ENCODE results near the gene ANKS1A.

The ANKS1A gene

GRCh38 chr6:35084041-35084491 is 195.0 kb downstream of the ANKS1A start:
- no peak overlapping the region for H3K4me3 ChIP-seq (replicated peaks; ENCODE audit: low read depth, low read length)
- DNase-seq (ENCODE audit: low read depth), result no peak
- no peak for TF ChIP-seq CTCF (IDR thresholded peaks at IDR 0.05; ENCODE audit: low read length, missing control alignments)

GRCh38 chr6:35084511-35085203 is 195.6 kb downstream of the ANKS1A start:
- TF ChIP-seq CTCF (IDR thresholded peaks at IDR 0.05; ENCODE audit: low read length, missing control alignments), result no peak
- no peak for DNase-seq (ENCODE audit: low read depth)
- H3K4me3 ChIP-seq (replicated peaks; ENCODE audit: low read depth, low read length), result no peak overlapping the region

- DNase-seq (ENCODE audit: low read depth), result no peak
- TF ChIP-seq CTCF (IDR thresholded peaks at IDR 0.05; ENCODE audit: low read length, missing control alignments), result no peak
- no peak overlapping the region for H3K4me3 ChIP-seq (replicated peaks; ENCODE audit: low read depth, low read length)
Measured at GRCh38 chr6:35085359-35086281, 196.6 kb downstream of the ANKS1A start.

DNA sequence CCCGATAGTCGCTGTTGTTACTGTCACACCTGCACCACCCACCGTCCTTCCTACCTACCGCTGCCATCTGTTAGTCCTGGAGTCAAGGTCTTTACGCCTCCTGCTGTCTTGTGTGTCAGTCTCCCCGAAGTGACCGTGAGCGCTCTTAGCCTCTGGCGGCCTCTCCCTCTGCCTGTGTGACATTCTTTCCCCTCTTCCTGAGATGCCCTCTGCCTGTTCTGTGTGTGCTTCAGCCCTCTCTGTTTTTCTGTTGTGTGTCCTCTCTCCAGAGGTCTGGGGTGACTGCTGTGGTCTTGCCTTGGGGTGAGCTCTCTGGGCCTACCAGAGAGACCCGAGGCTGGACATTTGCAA is 197.2 kb downstream of the ANKS1A start:
- no peak for DNase-seq (ENCODE audit: low read depth)
- no peak overlapping the region for H3K4me3 ChIP-seq (replicated peaks; ENCODE audit: low read depth, low read length)
- TF ChIP-seq CTCF (IDR thresholded peaks at IDR 0.05; ENCODE audit: low read length, missing control alignments), result no peak

DNA sequence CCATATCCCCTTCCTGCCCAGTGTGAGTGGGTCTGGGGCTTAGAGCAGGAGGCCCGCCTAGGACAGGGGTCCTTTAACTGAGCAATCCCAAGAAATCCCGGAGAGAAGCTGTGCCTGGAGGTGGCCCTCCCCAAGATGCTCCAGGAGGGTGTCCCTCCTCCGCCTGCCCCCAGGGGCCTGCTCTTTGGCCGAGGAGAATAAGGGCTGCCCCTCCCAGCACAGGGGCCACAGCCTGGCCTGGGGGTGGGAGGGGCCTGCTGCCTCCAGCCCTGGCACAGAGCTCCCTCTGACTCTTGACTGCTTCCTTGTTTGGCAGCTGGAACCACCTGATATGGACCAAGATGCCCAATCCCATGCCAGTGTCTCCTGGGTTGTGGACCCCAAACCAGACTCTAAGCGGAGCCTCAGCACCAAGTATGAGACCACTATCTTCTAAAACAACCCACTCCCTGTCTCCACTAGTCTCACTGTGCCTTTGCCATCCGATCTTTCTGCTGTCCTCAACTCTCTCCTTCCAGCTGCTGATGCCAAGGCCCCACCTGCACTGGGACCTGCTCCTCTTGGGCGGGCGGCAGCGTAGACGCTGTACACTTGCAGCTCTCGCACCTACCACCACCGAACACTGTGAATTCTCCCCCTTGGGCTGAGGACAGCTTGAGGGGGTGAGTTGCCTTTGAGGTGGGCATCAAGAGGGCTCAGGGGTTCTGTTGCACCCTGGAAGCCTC is 197.7 kb downstream of the ANKS1A start:
- no peak for DNase-seq (ENCODE audit: low read depth)
- no peak overlapping the region for H3K4me3 ChIP-seq (replicated peaks; ENCODE audit: low read depth, low read length)
- no peak for TF ChIP-seq CTCF (IDR thresholded peaks at IDR 0.05; ENCODE audit: low read length, missing control alignments)

- no peak overlapping the region for H3K4me3 ChIP-seq (replicated peaks; ENCODE audit: low read depth, low read length)
- TF ChIP-seq CTCF (IDR thresholded peaks at IDR 0.05; ENCODE audit: low read length, missing control alignments), result no peak
- DNase-seq (ENCODE audit: low read depth), result no peak
Measured at GRCh38 chr6:35087361-35088280, 198.6 kb downstream of the ANKS1A start.

Data from fibroblast of pulmonary artery (primary cell).